ENCODE results near the gene GRIPAP1.

The GRIPAP1 gene

GRCh38 chrX:48976086-48976485 lies 26.0 kb downstream of the GRIPAP1 start:
- DNase-seq (ENCODE audit: insufficient read length, low spot score) (no peak), FAIRE-seq (no peak)
- TF ChIP-seq TAF1 (IDR thresholded peaks at IDR 0.05; ENCODE audit: low read depth, low read length) (no peak), POU2F2 (IDR thresholded peaks at IDR 0.05; ENCODE audit: low read depth, low read length) (no peak), PAX5 (IDR thresholded peaks at IDR 0.05; ENCODE audit: insufficient read depth, low read length, severe bottlenecking) (no peak), POLR2A (IDR thresholded peaks at IDR 0.05; ENCODE audit: low read depth, low read length) (no peak), POLR2AphosphoS5 (IDR thresholded peaks at IDR 0.05; ENCODE audit: low read depth, low read length) (no peak), SPI1 (IDR thresholded peaks at IDR 0.05; ENCODE audit: low read depth, low read length) (no peak)

GRCh38 chrX:48975541-48975940 lies 26.5 kb downstream of the GRIPAP1 start:
- FAIRE-seq (no peak), DNase-seq (ENCODE audit: insufficient read length, low spot score) (no peak)
- TF ChIP-seq POU2F2 (IDR thresholded peaks at IDR 0.05; ENCODE audit: low read depth, low read length): no peak
- TF ChIP-seq POLR2AphosphoS5 (IDR thresholded peaks at IDR 0.05; ENCODE audit: low read depth, low read length): no peak
- no peak for TF ChIP-seq TAF1 (IDR thresholded peaks at IDR 0.05; ENCODE audit: low read depth, low read length)
- TF ChIP-seq POLR2A (IDR thresholded peaks at IDR 0.05; ENCODE audit: low read depth, low read length): no peak
- TF ChIP-seq SPI1 (IDR thresholded peaks at IDR 0.05; ENCODE audit: low read depth, low read length): no peak
- no peak for TF ChIP-seq PAX5 (IDR thresholded peaks at IDR 0.05; ENCODE audit: insufficient read depth, low read length, severe bottlenecking)

GRCh38 chrX:48975041-48975440 lies 27.0 kb downstream of the GRIPAP1 start:
- FAIRE-seq: no peak
- DNase-seq (ENCODE audit: insufficient read length, low spot score): no peak
- TF ChIP-seq PAX5 (IDR thresholded peaks at IDR 0.05; ENCODE audit: insufficient read depth, low read length, severe bottlenecking) (no peak), POLR2A (IDR thresholded peaks at IDR 0.05; ENCODE audit: low read depth, low read length) (no peak), TAF1 (IDR thresholded peaks at IDR 0.05; ENCODE audit: low read depth, low read length) (no peak), POU2F2 (IDR thresholded peaks at IDR 0.05; ENCODE audit: low read depth, low read length) (no peak), POLR2AphosphoS5 (IDR thresholded peaks at IDR 0.05; ENCODE audit: low read depth, low read length) (no peak), SPI1 (IDR thresholded peaks at IDR 0.05; ENCODE audit: low read depth, low read length) (no peak)

DNA sequence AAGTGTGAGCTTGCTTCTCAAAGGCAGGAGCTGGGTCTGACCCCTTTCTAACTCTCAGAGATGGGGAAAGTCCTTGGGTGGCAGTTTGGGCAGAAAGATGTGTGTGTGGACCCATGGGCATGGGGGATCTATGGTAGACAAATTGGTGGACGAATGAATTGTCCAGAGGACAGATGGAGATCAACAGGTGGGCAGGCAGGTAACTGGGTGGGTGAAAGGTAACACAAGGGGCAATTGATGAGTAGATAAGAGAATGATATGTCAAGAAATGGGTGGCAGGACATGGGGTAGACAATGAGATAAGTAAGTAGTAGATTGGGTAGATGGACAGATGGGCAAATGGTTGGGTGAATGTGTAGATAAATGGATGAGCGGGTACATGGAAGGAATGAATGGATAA lies 27.5 kb downstream of the GRIPAP1 start:
- TF ChIP-seq POLR2A (IDR thresholded peaks at IDR 0.05; ENCODE audit: low read depth, low read length): no peak
- no peak for TF ChIP-seq SPI1 (IDR thresholded peaks at IDR 0.05; ENCODE audit: low read depth, low read length)
- TF ChIP-seq PAX5 (IDR thresholded peaks at IDR 0.05; ENCODE audit: insufficient read depth, low read length, severe bottlenecking): no peak
- no peak for TF ChIP-seq TAF1 (IDR thresholded peaks at IDR 0.05; ENCODE audit: low read depth, low read length)
- no peak for TF ChIP-seq POU2F2 (IDR thresholded peaks at IDR 0.05; ENCODE audit: low read depth, low read length)
- no peak for TF ChIP-seq POLR2AphosphoS5 (IDR thresholded peaks at IDR 0.05; ENCODE audit: low read depth, low read length)
- FAIRE-seq (no peak), DNase-seq (ENCODE audit: insufficient read length, low spot score) (no peak)

GRCh38 chrX:48974033-48974432 lies 28.0 kb downstream of the GRIPAP1 start:
- no peak for DNase-seq (ENCODE audit: insufficient read length, low spot score)
- no peak for FAIRE-seq
- no peak for TF ChIP-seq SPI1 (IDR thresholded peaks at IDR 0.05; ENCODE audit: low read depth, low read length)
- no peak for TF ChIP-seq PAX5 (IDR thresholded peaks at IDR 0.05; ENCODE audit: insufficient read depth, low read length, severe bottlenecking)
- no peak for TF ChIP-seq POLR2AphosphoS5 (IDR thresholded peaks at IDR 0.05; ENCODE audit: low read depth, low read length)
- no peak for TF ChIP-seq POU2F2 (IDR thresholded peaks at IDR 0.05; ENCODE audit: low read depth, low read length)
- TF ChIP-seq POLR2A (IDR thresholded peaks at IDR 0.05; ENCODE audit: low read depth, low read length): no peak
- TF ChIP-seq TAF1 (IDR thresholded peaks at IDR 0.05; ENCODE audit: low read depth, low read length): no peak

GRCh38 chrX:48972220-48973164 lies 29.6 kb downstream of the GRIPAP1 start:
- DNase-seq (ENCODE audit: insufficient read length, low spot score): peak; percentile 30
- peak; percentile 83 for FAIRE-seq
- no peak for TF ChIP-seq POLR2A (IDR thresholded peaks at IDR 0.05; ENCODE audit: low read depth, low read length)
- TF ChIP-seq SPI1 (IDR thresholded peaks at IDR 0.05; ENCODE audit: low read depth, low read length): peak; percentile 31; the same call in 1 of the 2 replicates

- FAIRE-seq (peak; percentile 86), DNase-seq (ENCODE audit: insufficient read length, low spot score) (no peak)
- no peak for TF ChIP-seq SPI1 (IDR thresholded peaks at IDR 0.05; ENCODE audit: low read depth, low read length)
- TF ChIP-seq POLR2A (IDR thresholded peaks at IDR 0.05; ENCODE audit: low read depth, low read length): no peak
- TF ChIP-seq TAF1 (IDR thresholded peaks at IDR 0.05; ENCODE audit: low read depth, low read length): no peak
- TF ChIP-seq PAX5 (IDR thresholded peaks at IDR 0.05; ENCODE audit: insufficient read depth, low read length, severe bottlenecking): no peak
- no peak for TF ChIP-seq POLR2AphosphoS5 (IDR thresholded peaks at IDR 0.05; ENCODE audit: low read depth, low read length)
Observed at GRCh38 chrX:48971249-48972219, 30.5 kb downstream of the GRIPAP1 start, which contains the start of gene KCND1. Gene KCND1 (minus strand): TSS chrX:48971844. CDS start chrX:48970271, 1,573 bp downstream.

GRCh38 chrX:48969471-48969870 lies 32.6 kb downstream of the GRIPAP1 start:
- FAIRE-seq: no peak
- no peak for TF ChIP-seq PAX5 (IDR thresholded peaks at IDR 0.05; ENCODE audit: insufficient read depth, low read length, severe bottlenecking)
- no peak for TF ChIP-seq SPI1 (IDR thresholded peaks at IDR 0.05; ENCODE audit: low read depth, low read length)
- TF ChIP-seq POLR2AphosphoS5 (IDR thresholded peaks at IDR 0.05; ENCODE audit: low read depth, low read length): no peak
- TF ChIP-seq POLR2A (IDR thresholded peaks at IDR 0.05; ENCODE audit: low read depth, low read length): no peak
- no peak for DNase-seq (ENCODE audit: insufficient read length, low spot score)

- DNase-seq (ENCODE audit: insufficient read length, low spot score): no peak
- FAIRE-seq: no peak
- TF ChIP-seq SPI1 (IDR thresholded peaks at IDR 0.05; ENCODE audit: low read depth, low read length) (no peak), POLR2AphosphoS5 (IDR thresholded peaks at IDR 0.05; ENCODE audit: low read depth, low read length) (no peak), TAF1 (IDR thresholded peaks at IDR 0.05; ENCODE audit: low read depth, low read length) (no peak), POLR2A (IDR thresholded peaks at IDR 0.05; ENCODE audit: low read depth, low read length) (no peak), POU2F2 (IDR thresholded peaks at IDR 0.05; ENCODE audit: low read depth, low read length) (no peak), PAX5 (IDR thresholded peaks at IDR 0.05; ENCODE audit: insufficient read depth, low read length, severe bottlenecking) (no peak)
Observed at GRCh38 chrX:48968377-48968776, 33.7 kb downstream of the GRIPAP1 start.

Data from GM12891 (cell line).